Esophagus squamous epithelium (tissue), 5 donors: ENCODE measurements around the gene TIMM17A. TPM values are rescaled to one million over a fixed set of nuclear protein-coding genes. Genes with fewer than 3 reads are reported as not detected.

Source experiments
- DNase-seq: peaks from one replicate; lab custom pipeline; 2025; lab: John Stamatoyannopoulos, UW
- H3K27ac ChIP-seq, 4 donors: fragments of 200-600 bp; sonication (generic); one replicate each; pipeline ENCODE4 v1.5.1; 2016 to 2019; ENCODE audit warnings: mild to moderate bottlenecking in 1 of 4
- H3K27me3 ChIP-seq, 4 donors: fragments of 200-600 bp; sonication (generic); 1 replicate in 3 of 4; 2 replicates in 1 of 4; pipeline versions ENCODE4 v1.5.1 to v1.6.0; 2017 to 2021; ENCODE audit warnings: antibody characterized with exemption in 1 of 4
- H3K36me3 ChIP-seq, 3 donors: fragments of 200-600 bp; sonication (generic); one replicate each; pipeline ENCODE4 v1.5.1; 2016 to 2019
- H3K4me1 ChIP-seq, 3 donors: fragments of 200-600 bp; sonication (generic); one replicate each; pipeline ENCODE4 v1.5.1; 2017 to 2019
- H3K4me3 ChIP-seq, 4 donors: fragments of 200-600 bp; sonication (generic); 1 replicate in 3 of 4; 2 replicates in 1 of 4; pipeline ENCODE4 v1.5.1; 2016 to 2019; ENCODE audit warnings: mild to moderate bottlenecking in 2 of 4, moderate library complexity in 1 of 4
- H3K9me3 ChIP-seq, 3 donors: fragments of 200-600 bp; sonication (generic); one replicate each; pipeline ENCODE4 v1.5.1; 2016 to 2019
- CTCF ChIP-seq, 6 experiments: fragments of 450-650 bp in 4 of 6; fragments of 200-600 bp in 2 of 6; sonication (generic) in 2 of 6; IDR thresholded peaks; one replicate each; pipeline ENCODE4 v1.5.1; 2016 to 2019; ENCODE audit warnings: antibody characterized with exemption in 6 of 6, mild to moderate bottlenecking in 4 of 6, moderate library complexity in 4 of 6
- POLR2A ChIP-seq, 4 donors: fragments of 450-650 bp; IDR thresholded peaks; one replicate each; pipeline ENCODE4 v1.6.1; 2017; ENCODE audit warnings: antibody characterized with exemption in 4 of 4, mild to moderate bottlenecking in 4 of 4, moderate library complexity in 3 of 4
- WGBS, 2 donors: methylation state at CpG; one replicate each; pipeline ENCODE4 v1.1.5; 2018; 5-methylcytosine and 5-hydroxymethylcytosine counted together
- intact Hi-C: fragments of 100-400 bp; cut with DNase I; formaldehyde crosslinking; loops from one replicate; pipeline ENCODE4 v1.15.0; 2022
- total RNA-seq, 4 donors: library from RNA; depleted of rRNA; stranded (reverse); fragments of >200 nt; gene quantifications; one replicate each; pipeline ENCODE4 v1.1.0, GENCODE V29; 2016
- donor health status: DM: yes; HTN: yes; CAD: no.

The TIMM17A gene
- total RNA-seq, 4 donors from 2014 or later = 18.7 to 44.6 (median 34.6) TPM

GRCh38 chr1:202013603-202014002, 58.3 kb downstream of the TIMM17A start:
- TF ChIP-seq POLR2A (IDR thresholded peaks at IDR 0.05) (no peak), CTCF (IDR thresholded peaks at IDR 0.05) (no peak)
- Histone ChIP-seq H3K4me1 (peaks cover 23 to 91% (median 26%) of the 10 kb centered on the region in 3 donors), H3K36me3 (peaks cover 0 to 52% (median 14%) of the 10 kb centered on the region in 3 donors), H3K4me3 (peak overlapping the region; percentile 47 to 63 (median 60)), H3K27ac (peak overlapping the region; percentile 53 to 94 (median 90)), H3K27me3 (peaks cover 0 to 9% (median 0%) of the 10 kb centered on the region in 4 donors), H3K9me3 (no peaks in the 10 kb centered on the region)
- intact Hi-C loops = no loop called here
- WGBS, 2 donors = 80 to 90% methylated on average over 1 to 6 of the region's 12 CpGs
- DNase-seq = no peak

DNA sequence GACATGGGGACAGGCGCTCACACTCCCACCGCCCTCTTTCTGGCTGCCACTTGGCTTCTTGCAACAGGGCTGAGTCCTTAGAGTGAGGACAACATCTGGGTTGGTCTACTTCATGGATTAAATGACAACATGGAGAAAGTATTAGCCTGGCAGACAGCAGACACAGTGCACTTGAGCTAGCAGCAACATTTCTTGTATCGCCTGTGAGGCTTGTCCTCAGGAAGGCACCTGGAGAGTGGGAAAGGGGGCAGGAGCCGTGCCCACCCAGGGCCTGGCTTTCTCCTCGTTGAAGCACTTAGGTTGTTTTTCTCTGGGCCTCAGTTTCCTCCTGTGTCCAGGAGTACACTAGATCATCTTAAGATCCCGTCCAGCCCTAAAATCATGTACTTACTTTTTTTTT, 58.8 kb downstream of the TIMM17A start:
- no peak for TF ChIP-seq CTCF (IDR thresholded peaks at IDR 0.05)
- Histone ChIP-seq H3K9me3 (no peaks in the 10 kb centered on the region), H3K4me3 (peak overlapping the region in 3 of 4 donors; percentile 59 to 63 (median 61)), H3K27me3 (peaks cover 0 to 9% (median 0%) of the 10 kb centered on the region in 4 donors), H3K36me3 (peaks cover 0 to 52% (median 14%) of the 10 kb centered on the region in 3 donors), H3K4me1 (peaks cover 23 to 91% (median 24%) of the 10 kb centered on the region in 3 donors), H3K27ac (peak overlapping the region; percentile 53 to 94 (median 90))
- no peak for DNase-seq
- intact Hi-C loops = no loop called here
- WGBS, 2 donors = 80 to 96% methylated on average over 5 to 6 of the region's 6 CpGs

DNA sequence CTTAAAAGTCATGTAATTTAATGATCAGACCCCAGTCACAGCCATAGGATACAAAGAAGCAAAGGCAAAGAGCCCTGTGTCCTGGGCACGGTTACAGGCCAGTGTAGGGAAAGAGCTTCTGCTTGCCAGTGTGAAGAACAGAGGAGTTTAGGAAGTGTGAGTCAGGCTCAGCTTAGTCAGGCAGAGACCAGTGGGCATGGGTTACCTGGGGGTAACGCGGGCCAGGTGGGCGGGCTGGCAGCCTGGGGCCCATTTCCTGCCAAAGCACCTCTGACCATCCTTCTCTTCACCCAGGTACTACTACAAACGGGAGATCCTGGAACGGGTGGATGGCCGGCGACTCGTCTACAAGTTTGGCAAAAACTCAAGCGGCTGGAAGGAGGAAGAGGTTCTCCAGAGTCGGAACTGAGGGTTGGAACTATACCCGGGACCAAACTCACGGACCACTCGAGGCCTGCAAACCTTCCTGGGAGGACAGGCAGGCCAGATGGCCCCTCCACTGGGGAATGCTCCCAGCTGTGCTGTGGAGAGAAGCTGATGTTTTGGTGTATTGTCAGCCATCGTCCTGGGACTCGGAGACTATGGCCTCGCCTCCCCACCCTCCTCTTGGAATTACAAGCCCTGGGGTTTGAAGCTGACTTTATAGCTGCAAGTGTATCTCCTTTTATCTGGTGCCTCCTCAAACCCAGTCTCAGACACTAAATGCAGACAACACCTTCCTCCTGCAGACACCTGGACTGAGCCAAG, 59.8 kb downstream of the TIMM17A start:
- intact Hi-C loops = no loop called here
- Histone ChIP-seq H3K4me3 (peak overlapping the region in 2 of 4 donors; percentile 61 to 63), H3K9me3 (no peaks in the 10 kb centered on the region), H3K36me3 (peaks cover 0 to 52% (median 14%) of the 10 kb centered on the region in 3 donors), H3K4me1 (peaks cover 16 to 89% (median 19%) of the 10 kb centered on the region in 3 donors), H3K27me3 (peaks cover 0 to 9% (median 0%) of the 10 kb centered on the region in 4 donors), H3K27ac (peak overlapping the region; percentile 52 to 94 (median 76))
- no peak for DNase-seq
- 65 to 72% methylated on average over 11 to 14 of the region's 17 CpGs for WGBS, 2 donors
- TF ChIP-seq POLR2A (IDR thresholded peaks at IDR 0.05) = no peak
- no peak for TF ChIP-seq CTCF (IDR thresholded peaks at IDR 0.05)

GRCh38 chr1:202015662-202015937, 60.3 kb downstream of the TIMM17A start:
- H3K4me1 ChIP-seq = peaks cover 15 to 88% (median 19%) of the 10 kb centered on the region in 3 donors
- 73 to 77% methylated on average over 2 to 3 of the region's 3 CpGs for WGBS, 2 donors
- peaks cover 0 to 9% (median 0%) of the 10 kb centered on the region in 4 donors for H3K27me3 ChIP-seq
- H3K9me3 ChIP-seq = no peaks in the 10 kb centered on the region
- H3K4me3 ChIP-seq = peak overlapping the region in 2 of 4 donors; percentile 61 to 63
- H3K27ac ChIP-seq = peak overlapping the region; percentile 52 to 94 (median 76)
- DNase-seq = no peak
- TF ChIP-seq CTCF (IDR thresholded peaks at IDR 0.05) = no peak
- intact Hi-C loops = no loop called here
- H3K36me3 ChIP-seq = peaks cover 0 to 52% (median 14%) of the 10 kb centered on the region in 3 donors
